Activated T-cell treated with anti-CD3 and anti-CD28 coated beads for 48 hours (primary cell): ENCODE results near the gene SLC12A9.

Source experiments
- DNase-seq: peaks from one replicate; pipeline ENCODE4 v3.0.0-alpha.2; 2020; ENCODE audit warnings: low read depth

Gene SLC12A9

GRCh38 chr7:100885440-100886141, 33.1 kb downstream of the SLC12A9 start:
- DNase-seq: no peak

GRCh38 chr7:100886142-100886935, 33.8 kb downstream of the SLC12A9 start:
- no peak for DNase-seq

DNA sequence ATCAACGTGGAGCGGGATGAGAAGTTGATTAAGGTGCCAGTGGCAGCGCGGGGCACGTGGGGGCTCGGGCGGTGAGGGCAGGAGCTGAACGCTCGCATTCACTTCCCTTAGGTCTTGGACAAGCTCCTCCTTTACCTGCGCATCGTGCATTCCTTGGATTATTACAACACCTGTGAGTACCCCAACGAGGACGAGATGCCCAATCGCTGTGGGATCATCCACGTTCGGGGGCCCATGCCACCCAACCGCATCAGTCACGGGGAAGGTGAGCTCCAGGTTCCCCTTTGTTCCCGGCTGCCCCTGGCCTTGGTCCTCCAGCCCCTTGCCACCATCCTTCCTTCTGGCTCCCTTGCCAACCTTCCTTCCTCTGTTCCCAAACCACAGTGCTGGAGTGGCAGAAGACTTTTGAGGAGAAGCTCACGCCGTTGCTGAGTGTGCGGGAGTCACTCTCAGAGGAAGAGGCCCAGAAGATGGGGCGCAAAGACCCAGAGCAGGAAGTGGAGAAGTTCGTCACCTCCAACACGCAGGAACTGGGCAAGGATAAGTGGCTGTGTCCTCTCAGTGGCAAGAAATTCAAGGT, 34.5 kb downstream of the SLC12A9 start:
- no peak for DNase-seq

- DNase-seq: no peak
Observed at GRCh38 chr7:100887516-100888290, 35.2 kb downstream of the SLC12A9 start.

GRCh38 chr7:100888291-100888987, 35.9 kb downstream of the SLC12A9 start:
- DNase-seq: no peak

GRCh38 chr7:100888988-100889750, 36.7 kb downstream of the SLC12A9 start, which contains the start of gene UFSP1:
TSS of gene UFSP1 (minus strand) at chr7:100889715. CDS start at chr7:100889271, 444 bp downstream.
- DNase-seq: no peak

- DNase-seq: no peak
Observed at GRCh38 chr7:100890653-100891567, 38.4 kb downstream of the SLC12A9 start.

GRCh38 chr7:100891568-100892247, 39.2 kb downstream of the SLC12A9 start:
- no peak for DNase-seq

DNA sequence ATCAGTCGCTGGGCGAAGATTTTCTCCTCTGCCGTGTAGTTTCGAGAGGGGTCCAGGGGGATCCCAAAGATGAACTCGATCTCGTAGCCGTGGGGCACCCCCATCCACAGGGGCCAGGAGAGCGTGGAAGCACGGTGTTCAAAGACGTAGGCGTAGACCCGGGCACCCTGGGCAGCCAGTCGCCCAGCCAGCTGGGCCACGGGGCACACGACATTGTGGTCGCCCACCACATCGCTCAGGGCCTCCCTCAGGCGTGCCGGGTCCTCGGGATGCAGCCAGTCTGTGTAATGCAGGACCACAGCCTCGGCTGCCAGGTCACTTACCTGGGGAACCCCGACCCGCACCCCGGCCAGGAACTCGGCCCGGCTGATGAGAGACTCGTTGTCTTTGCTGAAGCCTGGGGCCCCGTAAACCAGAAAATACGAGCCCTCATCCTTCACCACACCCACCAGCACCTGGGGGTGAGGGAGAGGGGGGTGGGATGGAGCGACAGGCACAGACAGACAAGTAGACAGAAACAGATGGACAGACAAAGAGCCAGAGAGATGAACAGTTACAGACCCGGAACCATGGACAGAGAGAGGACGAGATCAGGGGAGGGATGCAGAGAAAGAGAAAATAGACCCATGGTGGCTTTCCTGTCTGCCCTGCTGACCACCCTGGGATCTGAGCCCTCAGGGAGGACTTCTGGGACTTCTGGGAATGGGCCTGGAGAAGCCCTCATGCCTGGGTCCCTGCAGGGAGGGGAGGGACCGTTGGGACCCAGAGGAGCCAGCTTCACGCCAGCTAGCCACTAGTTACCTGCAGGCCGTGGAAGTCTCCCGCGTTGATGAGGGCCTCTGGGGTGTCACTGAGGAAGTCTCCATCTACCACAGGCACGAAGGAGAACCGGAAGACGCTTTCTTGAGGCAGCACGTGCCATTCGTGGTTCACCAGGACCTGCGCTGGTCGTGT, 40.1 kb downstream of the SLC12A9 start:
- DNase-seq: no peak

DNA sequence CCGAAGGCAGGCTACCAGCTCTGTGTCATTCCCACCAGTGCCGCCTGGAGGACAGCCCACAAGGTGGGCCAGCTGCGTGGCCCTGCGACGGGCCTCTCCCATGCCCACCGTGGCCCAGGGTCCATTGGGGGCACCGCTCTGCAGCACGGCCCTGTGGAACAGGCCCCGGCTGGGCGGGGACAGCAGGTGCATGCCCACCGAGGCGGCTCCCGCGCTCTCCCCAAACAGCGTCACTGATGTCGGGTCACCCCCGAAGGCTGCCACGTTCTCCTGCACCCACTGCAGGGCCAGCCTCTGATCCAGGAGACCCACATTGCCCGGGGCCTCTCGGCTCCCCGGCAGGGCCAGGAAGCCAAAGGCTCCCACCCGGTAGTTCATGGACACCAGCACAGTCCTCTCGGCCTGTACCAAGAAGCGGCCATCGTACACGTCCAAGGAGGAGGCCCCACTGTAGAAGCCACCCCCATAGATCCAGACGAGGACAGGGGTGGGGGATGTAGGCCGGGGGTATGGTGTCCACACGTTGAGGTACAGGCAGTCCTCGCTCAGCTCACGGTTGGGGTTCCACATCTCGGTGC, 40.9 kb downstream of the SLC12A9 start:
- no peak for DNase-seq

GRCh38 chr7:100893910-100894721, 41.6 kb downstream of the SLC12A9 start:
- no peak for DNase-seq

DNA sequence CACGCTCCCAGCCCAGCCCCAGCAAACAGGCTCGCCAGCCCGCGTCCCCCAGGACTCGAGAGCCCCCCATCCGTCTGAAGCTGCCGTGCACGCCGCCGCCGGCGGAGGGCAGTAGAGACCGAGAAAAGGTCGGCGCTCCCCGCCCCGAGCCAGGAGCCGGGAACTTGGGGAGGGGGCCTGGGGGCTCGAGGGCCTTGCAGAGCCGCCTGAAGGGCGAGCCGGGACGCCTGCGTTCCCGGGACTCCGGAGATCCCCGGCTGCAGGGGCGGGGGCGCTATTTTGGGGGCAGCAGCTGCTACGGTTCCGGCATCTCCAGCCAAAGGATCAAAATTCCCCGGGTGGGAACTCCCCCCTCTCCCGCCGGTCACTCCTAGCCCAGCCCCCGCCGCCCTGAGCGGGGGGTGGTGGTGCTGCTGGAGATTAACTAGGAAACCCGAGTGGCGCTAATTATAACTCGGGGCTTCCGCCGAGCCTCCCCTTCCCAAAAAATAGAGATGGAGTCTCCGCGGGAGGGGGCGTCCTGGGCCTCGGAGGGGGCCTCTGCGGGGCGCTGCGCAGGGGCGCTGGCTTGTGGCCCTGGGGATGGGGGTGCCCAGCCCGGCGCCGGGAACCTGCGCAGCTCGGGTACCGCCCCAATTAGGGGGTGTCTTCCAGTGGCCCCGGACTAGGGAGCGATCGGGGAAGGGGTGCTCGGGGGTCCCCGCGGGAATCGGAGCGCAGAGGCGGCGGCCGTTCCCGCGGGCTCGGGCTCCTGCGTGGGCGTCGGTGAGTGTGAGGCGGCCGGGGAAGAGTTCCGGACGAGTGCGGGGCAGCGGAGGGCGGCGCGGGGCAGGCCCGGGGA, 42.6 kb downstream of the SLC12A9 start:
- peak; percentile 51 for DNase-seq

DNA sequence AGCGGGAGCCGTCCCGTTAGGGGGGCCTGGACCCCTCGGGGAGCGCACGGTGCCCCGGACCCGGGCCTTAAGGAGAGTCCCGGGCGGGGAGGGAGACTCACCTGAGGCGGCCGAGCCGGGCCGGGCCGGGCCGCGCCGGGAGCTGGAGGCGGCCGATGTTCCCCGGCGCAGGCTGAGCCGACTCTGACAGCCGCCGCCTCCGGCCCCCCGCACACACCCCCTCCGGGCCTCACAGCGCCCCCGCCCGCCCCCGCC, 43.1 kb downstream of the SLC12A9 start, which contains the start of gene ACHE:
Gene ACHE (minus strand): TSS at position 188 of the 255 bp plus-strand sequence. CDS start 1,656 bp downstream, outside the sequence.
- DNase-seq: no peak

DNA sequence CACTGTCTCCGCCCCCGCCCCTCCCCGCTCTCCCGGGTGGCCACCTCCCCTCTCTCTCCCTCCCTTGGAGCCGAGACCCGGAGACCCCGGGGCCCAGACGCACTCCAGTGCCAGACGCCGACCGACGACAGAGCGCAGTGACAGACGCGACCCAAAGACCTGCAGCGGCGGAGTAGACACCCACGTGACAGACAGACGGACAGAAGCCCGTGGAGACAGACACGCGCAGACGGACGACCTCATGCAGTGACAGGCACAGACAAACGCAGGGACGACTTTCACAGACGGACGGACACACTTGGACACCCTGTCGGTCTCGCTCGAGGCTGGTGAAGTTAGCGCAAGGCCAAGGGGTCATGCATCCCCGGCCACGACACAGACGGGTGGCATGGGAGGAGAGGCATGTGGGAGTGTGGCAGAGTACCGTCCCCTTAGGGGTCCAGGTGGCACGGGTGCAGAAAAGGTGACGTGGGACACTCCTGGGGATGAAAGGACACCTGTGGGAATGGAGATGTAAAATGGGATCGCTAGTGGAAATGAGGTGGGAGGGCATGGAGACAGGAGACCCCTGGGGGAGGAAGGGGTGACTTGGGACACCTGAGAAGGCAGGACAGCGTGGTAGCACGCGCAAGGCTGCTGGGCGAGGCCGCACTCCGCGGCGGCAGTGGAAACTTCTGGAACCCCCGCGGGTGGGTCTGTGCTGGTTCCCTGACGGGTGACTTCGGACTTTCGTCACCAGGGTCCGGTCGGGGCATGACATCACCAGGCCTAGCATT, 43.6 kb downstream of the SLC12A9 start:
- no peak for DNase-seq
